GM13977 (cell line): Measurements from ENCODE around the gene XRCC5.

Experiments used
- DNase-seq: peaks from one replicate; pipeline ENCODE4 v3.0.0; 2012; ENCODE audit warnings: low spot score
- CTCF ChIP-seq: IDR thresholded peaks from 2 replicates; pipeline ENCODE4 v1.5.1; 2012; ENCODE audit warnings: mild to moderate bottlenecking, control low read depth; ENCODE audit not compliant: insufficient read depth; ENCODE audit errors: extremely low read depth, missing control alignments
- in situ Hi-C: fragments of 300-500 bp; cut with MboI; formaldehyde crosslinking; loops from one replicate; pipeline ENCODE4 v1.12.0; 2022; ENCODE audit warnings: low sequenced_read_pairs, low pct_unique_long_range_greater_than_20kb, mixed read lengths, inconsistent platforms; ENCODE audit not compliant: unreplicated experiment

The XRCC5 gene

GRCh38 chr2:216121255-216121654, 12.1 kb downstream of the XRCC5 start:
- no peak for TF ChIP-seq CTCF
- in situ Hi-C loops: no loop called here
- no peak for DNase-seq

- no peak for TF ChIP-seq CTCF
- no peak for DNase-seq
These were observed 17.8 kb downstream of the XRCC5 start for GRCh38 chr2:216126943-216127342.

GRCh38 chr2:216130346-216130971, 21.3 kb downstream of the XRCC5 start:
- TF ChIP-seq CTCF: no peak
- in situ Hi-C loops: no loop called here
- no peak for DNase-seq

More at GRCh38 chr2:216126943-216127342, 17.8 kb downstream of the XRCC5 start:
- in situ Hi-C loops: no loop called here

GRCh38 chr2:216131175-216131926, 22.2 kb downstream of the XRCC5 start:
- in situ Hi-C loops: no loop called here
- no peak for TF ChIP-seq CTCF
- DNase-seq: no peak

- DNase-seq: no peak
- in situ Hi-C loops: no loop called here
- TF ChIP-seq CTCF: no peak
These were observed 23.4 kb downstream of the XRCC5 start for GRCh38 chr2:216132585-216132984.

- no peak for DNase-seq
- no peak for TF ChIP-seq CTCF
- in situ Hi-C loops: no loop called here
These were observed 24.2 kb downstream of the XRCC5 start for GRCh38 chr2:216133397-216133796.
